HepG2 (cell line): Measurements from ENCODE around the gene TNRC18. TPM values are rescaled to one million over a fixed set of nuclear protein-coding genes. Genes with fewer than 3 reads are reported as not detected.
A peak's percentile ranks its signal among the peaks of the same experiment; 100 is the strongest.

Source experiments
- AHR ChIP-seq: IDR thresholded peaks from 2 replicates; pipeline ENCODE4 v1.6.1; 2018; ENCODE audit warnings: missing genetic modification reagents, missing compliant biosample characterization
- ARID3A ChIP-seq: IDR thresholded peaks from 2 replicates; pipeline ENCODE4 v1.6.1; 2012; ENCODE audit warnings: low read depth, low read length, improper control_type of control experiment
- CSRNP1 ChIP-seq: sonication (generic); formaldehyde crosslinking; IDR thresholded peaks from 2 replicates; pipeline ENCODE4 v1.8.1; 2023; ENCODE audit warnings: mild to moderate bottlenecking, missing genetic modification reagents
- ELK4 ChIP-seq: sonication (generic); formaldehyde crosslinking; IDR thresholded peaks from 2 replicates; pipeline ENCODE4 v1.9.0; 2021; ENCODE audit warnings: missing genetic modification reagents, borderline replicate concordance
- GPBP1L1 ChIP-seq: sonication (generic); formaldehyde crosslinking; IDR thresholded peaks from 2 replicates; pipeline ENCODE4 v1.5.0; 2020; ENCODE audit warnings: mild to moderate bottlenecking, missing genetic modification reagents
- KLF11 ChIP-seq: IDR thresholded peaks from 2 replicates; pipeline ENCODE4 v1.6.1; 2016; ENCODE audit warnings: missing compliant biosample characterization
- MED8 ChIP-seq: sonication (generic); formaldehyde crosslinking; IDR thresholded peaks from 2 replicates; pipeline ENCODE4 v1.8.1; 2023; ENCODE audit warnings: mild to moderate bottlenecking, missing genetic modification reagents; ENCODE audit not compliant: insufficient replicate concordance
- NR2F6 ChIP-seq, 2 experiments: IDR thresholded peaks; 2 replicates each; pipeline ENCODE4 v1.6.1; 2016; ENCODE audit warnings: antibody characterized with exemption in 1 of 2, mild to moderate bottlenecking in 1 of 2
- RBM39 ChIP-seq: fragments of 200-400 bp; formaldehyde crosslinking; IDR thresholded peaks from one replicate; pipeline ENCODE4 v1.6.1; 2018; ENCODE audit warnings: antibody characterized with exemption, mild to moderate bottlenecking, low read depth, low read length; ENCODE audit not compliant: poor library complexity, severe bottlenecking
- SNRNP70 ChIP-seq: fragments of 200-400 bp; formaldehyde crosslinking; IDR thresholded peaks from 2 replicates; pipeline ENCODE4 v1.6.1; 2017; ENCODE audit warnings: mild to moderate bottlenecking, low read depth, low read length, moderate library complexity
- TARDBP ChIP-seq: sonication (generic); formaldehyde crosslinking; IDR thresholded peaks from 2 replicates; pipeline ENCODE4 v1.8.0; 2022; ENCODE audit warnings: mild to moderate bottlenecking, missing genetic modification reagents
- THAP11 ChIP-seq: IDR thresholded peaks from 2 replicates; pipeline ENCODE4 v1.6.1; 2016; ENCODE audit warnings: missing biosample characterization, missing genetic modification reagents
- ZNF138 ChIP-seq: sonication (generic); formaldehyde crosslinking; IDR thresholded peaks from 2 replicates; pipeline ENCODE4 v1.5.0; 2020; ENCODE audit warnings: mild to moderate bottlenecking, low read depth, missing genetic modification reagents
- ZNF235 ChIP-seq: sonication (generic); formaldehyde crosslinking; IDR thresholded peaks from 2 replicates; pipeline ENCODE4 v1.8.1; 2023; ENCODE audit warnings: mild to moderate bottlenecking, missing genetic modification reagents, borderline replicate concordance
- ZNF441 ChIP-seq: sonication (generic); formaldehyde crosslinking; IDR thresholded peaks from 2 replicates; pipeline ENCODE4 v1.7.0; 2021; ENCODE audit warnings: missing genetic modification reagents, borderline replicate concordance
- ZNF790 ChIP-seq: sonication (generic); formaldehyde crosslinking; IDR thresholded peaks from 2 replicates; pipeline ENCODE4 v1.8.0; 2022; ENCODE audit warnings: missing genetic modification reagents, mild to moderate bottlenecking, borderline replicate concordance
- ZSCAN22 ChIP-seq: sonication (generic); formaldehyde crosslinking; IDR thresholded peaks from 2 replicates; pipeline ENCODE4 v1.4.0; 2020; ENCODE audit warnings: mild to moderate bottlenecking, missing genetic modification reagents
- polyA plus RNA-seq, 8 experiments: library from polyadenylated mRNA; depleted of rRNA in 3 of 8; stranded (reverse) in 7 of 8; unstranded in 1 of 8; fragments of >200 nt; fragmentation: Illumina TruSeq in 4 of 8; extraction: Trizol in 4 of 8; gene quantifications; 2 replicates each; pipeline versions ENCODE4 v1.2.1 to v1.2.3, GENCODE V29; 2011 to 2016; ENCODE audit warnings: low read depth in 4 of 8, missing spikeins in 1 of 8, mixed read lengths in 1 of 8; ENCODE audit not compliant: insufficient read depth in 1 of 8
- total RNA-seq, 5 experiments: library from RNA; depleted of rRNA; stranded (reverse); fragments of >200 nt; fragmentation: Illumina TruSeq; extraction: Trizol; gene quantifications; 2 replicates each; pipeline ENCODE4 v1.2.3, GENCODE V29; 2016; ENCODE audit warnings: low read depth in 1 of 5
- TF ChIP-seq, protein P1 (sequence below): sonication (generic); formaldehyde crosslinking; IDR thresholded peaks from 2 replicates; pipeline ENCODE4 v1.4.0; 2020; ENCODE audit warnings: missing genetic modification reagents
- TF ChIP-seq, protein P2 (sequence below): sonication (generic); formaldehyde crosslinking; IDR thresholded peaks from 2 replicates; pipeline ENCODE4 v1.8.0; 2022; ENCODE audit warnings: missing genetic modification reagents, mild to moderate bottlenecking, borderline replicate concordance

TNRC18 gene
- total and polyA plus RNA-seq, 2 of the 13 experiments (the other 11 are each of a cell fraction or from before 2014, with no cell fraction given), result 11.7 to 17.4 TPM

GRCh38 chr7:5425507-5426225, 2.0 kb upstream of the TNRC18 start (continued):
- TF ChIP-seq GPBP1L1 (CRISPR knock-in tag) (no peak), KLF11 (no peak), RBM39 (peak; percentile 3), AHR (CRISPR knock-in tag) (no peak), MED8 (CRISPR knock-in tag) (no peak), ARID3A (no peak), THAP11 (CRISPR knock-in tag) (peak; percentile 21; the same call in 1 of the 2 replicates), ELK4 (CRISPR knock-in tag) (no peak), NR2F6 (IDR thresholded peaks at IDR 0.05) (no peak), NR2F6 (CRISPR knock-in tag; IDR thresholded peaks at IDR 0.05) (no peak; the same call in 1 of the 2 replicates), TARDBP (no peak), CSRNP1 (no peak), ZNF441 (no peak), ZNF235 (CRISPR knock-in tag) (no peak), ZNF138 (CRISPR knock-in tag) (0 out of 2 replicates have a peak, but pooled peaks have one; percentile 58), ZSCAN22 (CRISPR knock-in tag) (no peak; the same call in 1 of the 2 replicates), SNRNP70 (no peak), ZNF790 (CRISPR knock-in tag) (peak; percentile 45; the same call in 1 of the 2 replicates)
- TF ChIP-seq, protein P1, sequence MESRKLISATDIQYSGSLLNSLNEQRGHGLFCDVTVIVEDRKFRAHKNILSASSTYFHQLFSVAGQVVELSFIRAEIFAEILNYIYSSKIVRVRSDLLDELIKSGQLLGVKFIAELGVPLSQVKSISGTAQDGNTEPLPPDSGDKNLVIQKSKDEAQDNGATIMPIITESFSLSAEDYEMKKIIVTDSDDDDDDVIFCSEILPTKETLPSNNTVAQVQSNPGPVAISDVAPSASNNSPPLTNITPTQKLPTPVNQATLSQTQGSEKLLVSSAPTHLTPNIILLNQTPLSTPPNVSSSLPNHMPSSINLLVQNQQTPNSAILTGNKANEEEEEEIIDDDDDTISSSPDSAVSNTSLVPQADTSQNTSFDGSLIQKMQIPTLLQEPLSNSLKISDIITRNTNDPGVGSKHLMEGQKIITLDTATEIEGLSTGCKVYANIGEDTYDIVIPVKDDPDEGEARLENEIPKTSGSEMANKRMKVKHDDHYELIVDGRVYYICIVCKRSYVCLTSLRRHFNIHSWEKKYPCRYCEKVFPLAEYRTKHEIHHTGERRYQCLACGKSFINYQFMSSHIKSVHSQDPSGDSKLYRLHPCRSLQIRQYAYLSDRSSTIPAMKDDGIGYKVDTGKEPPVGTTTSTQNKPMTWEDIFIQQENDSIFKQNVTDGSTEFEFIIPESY (CRISPR knock-in tag), result no peak
- TF ChIP-seq, protein P2, sequence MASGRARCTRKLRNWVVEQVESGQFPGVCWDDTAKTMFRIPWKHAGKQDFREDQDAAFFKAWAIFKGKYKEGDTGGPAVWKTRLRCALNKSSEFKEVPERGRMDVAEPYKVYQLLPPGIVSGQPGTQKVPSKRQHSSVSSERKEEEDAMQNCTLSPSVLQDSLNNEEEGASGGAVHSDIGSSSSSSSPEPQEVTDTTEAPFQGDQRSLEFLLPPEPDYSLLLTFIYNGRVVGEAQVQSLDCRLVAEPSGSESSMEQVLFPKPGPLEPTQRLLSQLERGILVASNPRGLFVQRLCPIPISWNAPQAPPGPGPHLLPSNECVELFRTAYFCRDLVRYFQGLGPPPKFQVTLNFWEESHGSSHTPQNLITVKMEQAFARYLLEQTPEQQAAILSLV (CRISPR knock-in tag), result no peak
